K562 (cell line): ENCODE results near the gene FXYD3. TPM values are rescaled to one million over a fixed set of nuclear protein-coding genes. Genes with fewer than 3 reads are reported as not detected.

Experiments used
- ARID1B ChIP-seq: fragments of 450-650 bp; IDR thresholded peaks from 2 replicates; pipeline ENCODE4 v1.6.1; 2016; ENCODE audit warnings: antibody characterized with exemption, mild to moderate bottlenecking, inconsistent platforms
- BCOR ChIP-seq: fragments of 450-650 bp; IDR thresholded peaks from 2 replicates; pipeline ENCODE4 v1.6.1; 2016
- LARP7 ChIP-seq: fragments of 450-650 bp; IDR thresholded peaks from 2 replicates; pipeline ENCODE4 v1.6.1; 2016
- NCOR1 ChIP-seq: fragments of 450-650 bp; IDR thresholded peaks from 2 replicates; pipeline ENCODE4 v1.6.1; 2016; ENCODE audit warnings: mild to moderate bottlenecking, moderate library complexity
- POLR2A ChIP-seq: fragments of 450-650 bp; conservative IDR thresholded peaks from 2 replicates; pipeline ENCODE4 v1.6.1; 2016
- SMARCA5 ChIP-seq: fragments of 450-650 bp; IDR thresholded peaks from 2 replicates; pipeline ENCODE4 v1.6.1; 2016
- YY1 ChIP-seq, 3 experiments: IDR thresholded peaks; 2 replicates each; pipeline ENCODE4 v1.6.1; 2011; ENCODE audit warnings: low read length in 2 of 3, mild to moderate bottlenecking in 2 of 3, moderate library complexity in 2 of 3, borderline replicate concordance in 1 of 3, control low read depth in 1 of 3, low read depth in 1 of 3; ENCODE audit not compliant: insufficient read depth in 3 of 3, insufficient replicate concordance in 2 of 3, control insufficient read depth in 1 of 3, insufficient read length in 1 of 3; ENCODE audit errors: extremely low read depth in 1 of 3
- ZNF124 ChIP-seq: sonication (generic); formaldehyde crosslinking; IDR thresholded peaks from 2 replicates; pipeline ENCODE4 v1.8.1; 2022; ENCODE audit warnings: missing genetic modification reagents
- ZNF140 ChIP-seq: fragments of 250-450 bp; sonication (Bioruptor Pico); IDR thresholded peaks from 2 replicates; pipeline ENCODE4 v1.8.0; 2021; ENCODE audit warnings: moderate library complexity, mild to moderate bottlenecking, inconsistent platforms
- ZNF57 ChIP-seq: fragments of 450-650 bp; formaldehyde crosslinking; IDR thresholded peaks from 2 replicates; pipeline ENCODE4 v1.4.0; 2020; ENCODE audit warnings: mild to moderate bottlenecking, moderate library complexity
- polyA plus RNA-seq, 8 experiments: library from polyadenylated mRNA; depleted of rRNA in 4 of 8; stranded (reverse) in 5 of 8; unstranded in 3 of 8; fragments of >200 nt; fragmentation: Nextera tagmentation in 2 of 8; fragmentation: Illumina TruSeq in 1 of 8; extraction: Ambion mirVana in 2 of 8; extraction: Trizol in 1 of 8; gene quantifications; 2 replicates each; pipeline versions ENCODE4 v1.2.1 to v1.2.3, GENCODE V29; 2011 to 2014; ENCODE audit warnings: inconsistent platforms in 1 of 8, missing spikeins in 1 of 8
- total RNA-seq, 7 experiments: library from RNA; depleted of rRNA in 6 of 7; stranded (reverse); fragments of >200 nt in 6 of 7; fragmentation: Illumina TruSeq in 2 of 7; extraction: Trizol in 2 of 7; gene quantifications; 2 replicates each; pipeline versions ENCODE4 v1.2.1 to v1.2.3, GENCODE V29; 2011 to 2021; ENCODE audit warnings: low replicate concordance in 1 of 7
- TF ChIP-seq, protein P1 (sequence below): IDR thresholded peaks from 2 replicates; pipeline ENCODE4 v1.6.1; 2012; ENCODE audit warnings: low read depth, low read length, improper control_type of control experiment, borderline replicate concordance
- TF ChIP-seq, protein P2 (sequence below): sonication (generic); formaldehyde crosslinking; IDR thresholded peaks from 2 replicates; pipeline ENCODE4 v1.9.0; 2022; ENCODE audit warnings: mild to moderate bottlenecking, missing genetic modification reagents
- TF ChIP-seq, protein P3 (sequence below), 2 experiments: fragments of 200-800 bp in 1 of 2; sonication (Bioruptor generic) in 1 of 2; sonication (generic) in 1 of 2; formaldehyde crosslinking in 1 of 2; IDR thresholded peaks in 1 of 2; conservative IDR thresholded peaks in 1 of 2; 2 replicates each; pipeline versions ENCODE4 v1.5.0 to v1.6.1; 2016 to 2020; ENCODE audit warnings: missing compliant biosample characterization in 1 of 2, missing genetic modification characterization in 1 of 2, missing genetic modification reagents in 1 of 2
- TF ChIP-seq, protein P4 (sequence below): fragments of 450-650 bp; formaldehyde crosslinking; conservative IDR thresholded peaks from 2 replicates; pipeline ENCODE4 v1.4.0; 2022; ENCODE audit warnings: mild to moderate bottlenecking, missing genetic modification characterization
- TF ChIP-seq, protein P5 (sequence below): fragments of 450-650 bp; IDR thresholded peaks from 2 replicates; pipeline ENCODE4 v1.6.1; 2016; ENCODE audit warnings: antibody characterized with exemption

Gene FXYD3
- total and polyA plus RNA-seq, 9 of the 15 experiments (the other 6 are each of a cell fraction or from before 2014, with no cell fraction given) = 0.24 TPM; not detected in 8

DNA sequence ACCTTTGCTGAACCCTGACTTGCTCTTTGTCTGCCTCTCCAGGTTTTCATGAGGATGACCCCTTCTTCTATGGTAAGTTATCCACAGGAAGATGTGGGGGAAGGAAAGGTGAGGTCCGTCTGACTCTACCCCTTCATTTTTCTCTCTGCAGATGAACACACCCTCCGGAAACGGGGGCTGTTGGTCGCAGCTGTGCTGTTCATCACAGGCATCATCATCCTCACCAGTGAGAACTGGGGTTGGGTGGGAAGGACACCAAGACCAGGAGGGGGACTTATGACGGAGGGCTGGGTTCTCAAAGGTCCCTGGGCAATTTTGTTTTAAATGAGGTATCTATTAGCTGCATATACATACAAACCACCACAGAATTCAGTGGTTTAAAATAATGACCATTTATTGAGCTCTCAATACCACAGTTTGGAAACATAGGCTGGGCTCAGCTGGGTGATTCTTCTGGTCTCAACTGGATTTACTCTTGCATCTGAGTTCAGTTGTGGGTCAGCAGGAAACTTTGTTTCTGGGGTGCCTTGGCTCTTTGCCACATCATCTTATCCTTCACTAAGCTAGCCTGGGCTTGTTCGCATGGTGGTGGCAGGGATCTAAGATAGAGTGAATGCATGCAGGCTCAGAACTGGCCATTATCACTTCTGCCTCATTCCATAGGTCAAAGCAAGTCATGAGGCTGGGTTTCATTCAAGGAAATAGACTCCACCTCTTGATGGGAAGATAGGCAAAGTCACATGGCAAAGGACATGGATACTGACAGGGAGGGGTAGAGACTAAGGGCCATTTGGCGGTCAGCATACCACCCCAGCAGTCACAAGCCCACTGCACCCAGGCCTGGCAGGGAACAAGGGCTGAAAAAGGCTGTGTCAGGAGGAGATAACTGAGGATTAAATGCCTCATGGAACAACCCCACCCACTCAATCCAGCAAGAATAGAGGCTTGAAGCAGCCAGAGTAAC lies 50.8 kb downstream of the FXYD3 start (continued):
- TF ChIP-seq ZNF140 (no peak), ARID1B (peak; percentile 79), BCOR (no peak), ZNF57 (no peak), SMARCA5 (no peak), NCOR1 (peak; percentile 84), YY1 (IDR thresholded peaks at IDR 0.05; ENCODE audit: borderline replicate concordance in 1 of 3, control insufficient read depth in 1 of 3, extremely low read depth in 1 of 3, insufficient read depth in 3 of 3, insufficient read length in 1 of 3, insufficient replicate concordance in 2 of 3, low read depth in 1 of 3, low read length in 2 of 3) (peak in 2 of 3 experiments; percentile 17 to 41), LARP7 (no peak), ZNF124 (CRISPR knock-in tag) (no peak), POLR2A (peak; percentile 61)
- TF ChIP-seq, protein P1, sequence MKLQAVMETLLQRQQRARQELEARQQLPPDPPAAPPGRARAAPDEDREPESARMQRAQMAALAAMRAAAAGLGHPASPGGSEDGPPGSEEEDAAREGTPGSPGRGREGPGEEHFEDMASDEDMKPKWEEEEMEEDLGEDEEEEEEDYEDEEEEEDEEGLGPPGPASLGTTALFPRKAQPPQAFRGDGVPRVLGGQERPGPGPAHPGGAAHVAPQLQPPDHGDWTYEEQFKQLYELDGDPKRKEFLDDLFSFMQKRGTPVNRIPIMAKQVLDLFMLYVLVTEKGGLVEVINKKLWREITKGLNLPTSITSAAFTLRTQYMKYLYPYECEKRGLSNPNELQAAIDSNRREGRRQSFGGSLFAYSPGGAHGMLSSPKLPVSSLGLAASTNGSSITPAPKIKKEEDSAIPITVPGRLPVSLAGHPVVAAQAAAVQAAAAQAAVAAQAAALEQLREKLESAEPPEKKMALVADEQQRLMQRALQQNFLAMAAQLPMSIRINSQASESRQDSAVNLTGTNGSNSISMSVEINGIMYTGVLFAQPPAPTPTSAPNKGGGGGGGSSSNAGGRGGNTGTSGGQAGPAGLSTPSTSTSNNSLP = no peak
- TF ChIP-seq, protein P2, sequence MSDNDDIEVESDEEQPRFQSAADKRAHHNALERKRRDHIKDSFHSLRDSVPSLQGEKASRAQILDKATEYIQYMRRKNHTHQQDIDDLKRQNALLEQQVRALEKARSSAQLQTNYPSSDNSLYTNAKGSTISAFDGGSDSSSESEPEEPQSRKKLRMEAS (CRISPR knock-in tag) = peak; percentile 48; the same call in 1 of the 2 replicates
- TF ChIP-seq, protein P3, sequence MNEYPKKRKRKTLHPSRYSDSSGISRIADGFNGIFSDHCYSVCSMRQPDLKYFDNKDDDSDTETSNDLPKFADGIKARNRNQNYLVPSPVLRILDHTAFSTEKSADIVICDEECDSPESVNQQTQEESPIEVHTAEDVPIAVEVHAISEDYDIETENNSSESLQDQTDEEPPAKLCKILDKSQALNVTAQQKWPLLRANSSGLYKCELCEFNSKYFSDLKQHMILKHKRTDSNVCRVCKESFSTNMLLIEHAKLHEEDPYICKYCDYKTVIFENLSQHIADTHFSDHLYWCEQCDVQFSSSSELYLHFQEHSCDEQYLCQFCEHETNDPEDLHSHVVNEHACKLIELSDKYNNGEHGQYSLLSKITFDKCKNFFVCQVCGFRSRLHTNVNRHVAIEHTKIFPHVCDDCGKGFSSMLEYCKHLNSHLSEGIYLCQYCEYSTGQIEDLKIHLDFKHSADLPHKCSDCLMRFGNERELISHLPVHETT (CRISPR knock-in tag; conservative IDR thresholded peaks at IDR 0.05 in 1 of 2, IDR thresholded peaks at IDR 0.05 in 1 of 2) = peak in 1 of 2 experiments; percentile 36; a peak in 1 of 4 replicates
- TF ChIP-seq, protein P4, sequence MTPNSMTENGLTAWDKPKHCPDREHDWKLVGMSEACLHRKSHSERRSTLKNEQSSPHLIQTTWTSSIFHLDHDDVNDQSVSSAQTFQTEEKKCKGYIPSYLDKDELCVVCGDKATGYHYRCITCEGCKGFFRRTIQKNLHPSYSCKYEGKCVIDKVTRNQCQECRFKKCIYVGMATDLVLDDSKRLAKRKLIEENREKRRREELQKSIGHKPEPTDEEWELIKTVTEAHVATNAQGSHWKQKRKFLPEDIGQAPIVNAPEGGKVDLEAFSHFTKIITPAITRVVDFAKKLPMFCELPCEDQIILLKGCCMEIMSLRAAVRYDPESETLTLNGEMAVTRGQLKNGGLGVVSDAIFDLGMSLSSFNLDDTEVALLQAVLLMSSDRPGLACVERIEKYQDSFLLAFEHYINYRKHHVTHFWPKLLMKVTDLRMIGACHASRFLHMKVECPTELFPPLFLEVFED (CRISPR knock-in tag) = no peak
- TF ChIP-seq, protein P5, sequence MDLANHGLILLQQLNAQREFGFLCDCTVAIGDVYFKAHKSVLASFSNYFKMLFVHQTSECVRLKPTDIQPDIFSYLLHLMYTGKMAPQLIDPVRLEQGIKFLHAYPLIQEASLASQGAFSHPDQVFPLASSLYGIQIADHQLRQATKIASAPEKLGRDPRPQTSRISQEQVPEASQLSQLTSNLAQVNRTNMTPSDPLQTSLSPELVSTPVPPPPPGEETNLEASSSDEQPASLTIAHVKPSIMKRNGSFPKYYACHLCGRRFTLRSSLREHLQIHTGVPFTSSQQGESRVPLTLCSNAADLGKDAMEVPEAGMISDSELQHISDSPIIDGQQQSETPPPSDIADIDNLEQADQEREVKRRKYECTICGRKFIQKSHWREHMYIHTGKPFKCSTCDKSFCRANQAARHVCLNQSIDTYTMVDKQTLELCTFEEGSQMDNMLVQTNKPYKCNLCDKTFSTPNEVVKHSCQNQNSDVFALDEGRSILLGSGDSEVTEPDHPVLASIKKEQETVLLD = peak; percentile 57; the same call in 1 of the 2 replicates
